GM12891 (cell line): ENCODE data around the gene NFIX.

ENCODE experiments used
- POLR2A ChIP-seq: IDR thresholded peaks from 2 replicates; pipeline ENCODE4 v1.6.1; 2011; ENCODE audit warnings: low read depth, low read length, control low read depth
- POLR2AphosphoS5 ChIP-seq: IDR thresholded peaks from 2 replicates; pipeline ENCODE4 v1.6.1; 2011; ENCODE audit warnings: low read depth, low read length, control low read depth

DNA sequence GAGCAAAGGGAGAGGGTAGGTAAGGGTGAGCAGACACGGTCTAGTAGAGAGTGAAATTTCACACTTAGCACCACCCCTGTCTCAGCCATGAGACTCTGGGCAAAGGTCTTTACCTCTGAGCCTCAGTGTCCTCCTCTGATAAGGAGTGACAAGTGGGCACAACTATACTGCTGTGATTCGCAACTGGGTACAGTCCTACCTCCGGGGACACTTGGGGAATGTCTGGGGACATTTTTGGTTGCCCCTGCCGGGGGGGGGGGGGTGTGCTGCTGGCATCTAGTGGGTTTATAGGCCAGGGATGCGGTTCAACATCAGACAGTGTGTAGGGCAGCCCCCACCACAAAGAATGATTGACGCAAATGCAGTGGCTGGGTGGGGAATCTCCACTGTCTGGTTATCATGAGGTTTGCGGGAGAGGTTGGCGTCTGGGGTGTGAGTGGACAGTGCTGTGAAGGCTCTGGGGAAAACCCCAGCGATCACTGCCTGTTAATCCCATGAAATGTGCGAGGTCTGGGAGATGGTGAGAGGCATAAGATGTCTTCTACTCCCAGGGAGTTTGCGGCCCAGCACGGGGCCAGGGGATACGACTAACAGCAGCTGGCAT, 127.1 kb downstream of the NFIX start:
- 0 out of 2 replicates have a peak, but pooled peaks have one; percentile 8 for TF ChIP-seq POLR2AphosphoS5
- TF ChIP-seq POLR2A: no peak
